B cell (primary cell): ENCODE measurements around the gene GPR158.

Experiments
- CTCF ChIP-seq: fragments of 200-600 bp; IDR thresholded peaks from one replicate; pipeline ENCODE4 v1.8.0; 2022; ENCODE audit warnings: antibody characterized with exemption, mild to moderate bottlenecking
- EZH2 ChIP-seq: IDR thresholded peaks from 2 replicates; pipeline ENCODE4 v1.6.1; 2012; ENCODE audit warnings: borderline replicate concordance, low read depth, mild to moderate bottlenecking, moderate library complexity, low read length; ENCODE audit not compliant: insufficient read depth, poor library complexity, severe bottlenecking

DNA sequence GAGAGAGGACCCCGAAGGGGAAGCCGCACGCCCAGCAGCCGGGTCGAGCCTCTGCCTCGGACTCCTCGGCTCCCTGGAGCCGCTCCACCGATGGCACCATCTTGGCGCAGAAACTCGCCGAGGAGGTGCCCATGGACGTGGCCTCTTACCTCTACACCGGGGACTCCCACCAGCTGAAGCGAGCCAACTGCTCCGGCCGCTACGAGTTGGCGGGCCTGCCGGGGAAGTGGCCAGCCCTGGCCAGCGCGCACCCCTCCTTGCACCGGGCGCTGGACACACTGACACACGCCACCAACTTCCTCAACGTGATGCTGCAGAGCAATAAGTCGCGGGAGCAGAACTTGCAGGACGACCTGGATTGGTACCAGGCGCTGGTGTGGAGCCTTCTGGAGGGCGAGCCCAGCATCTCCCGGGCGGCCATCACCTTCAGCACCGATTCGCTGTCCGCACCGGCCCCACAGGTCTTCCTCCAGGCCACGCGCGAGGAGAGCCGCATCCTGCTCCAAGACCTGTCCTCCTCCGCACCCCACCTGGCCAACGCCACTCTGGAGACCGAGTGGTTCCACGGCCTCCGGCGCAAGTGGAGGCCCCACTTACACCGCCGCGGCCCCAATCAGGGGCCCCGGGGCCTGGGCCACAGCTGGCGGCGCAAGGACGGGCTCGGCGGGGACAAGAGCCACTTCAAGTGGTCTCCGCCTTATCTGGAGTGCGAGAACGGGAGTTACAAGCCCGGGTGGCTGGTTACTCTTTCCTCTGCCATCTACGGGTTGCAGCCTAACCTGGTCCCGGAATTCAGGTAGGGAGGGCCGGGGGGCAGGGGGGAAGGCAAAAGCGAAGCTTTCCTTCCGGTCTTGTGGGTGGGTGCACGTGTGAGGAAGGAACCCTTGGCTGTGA, 973 bp downstream of the GPR158 start:
- TF ChIP-seq EZH2 (no peak), CTCF (no peak)
